GM10266 (cell line): Measurements from ENCODE around the gene CEP170.

ENCODE experiments used
- DNase-seq: peaks from one replicate; pipeline ENCODE4 v3.0.0; 2012; ENCODE audit errors: extremely low spot score
- CTCF ChIP-seq: IDR thresholded peaks from 2 replicates; pipeline ENCODE4 v1.5.1; 2012; ENCODE audit warnings: mild to moderate bottlenecking, low read depth; ENCODE audit not compliant: control insufficient read depth, insufficient read depth; ENCODE audit errors: missing control alignments

The CEP170 gene

DNA sequence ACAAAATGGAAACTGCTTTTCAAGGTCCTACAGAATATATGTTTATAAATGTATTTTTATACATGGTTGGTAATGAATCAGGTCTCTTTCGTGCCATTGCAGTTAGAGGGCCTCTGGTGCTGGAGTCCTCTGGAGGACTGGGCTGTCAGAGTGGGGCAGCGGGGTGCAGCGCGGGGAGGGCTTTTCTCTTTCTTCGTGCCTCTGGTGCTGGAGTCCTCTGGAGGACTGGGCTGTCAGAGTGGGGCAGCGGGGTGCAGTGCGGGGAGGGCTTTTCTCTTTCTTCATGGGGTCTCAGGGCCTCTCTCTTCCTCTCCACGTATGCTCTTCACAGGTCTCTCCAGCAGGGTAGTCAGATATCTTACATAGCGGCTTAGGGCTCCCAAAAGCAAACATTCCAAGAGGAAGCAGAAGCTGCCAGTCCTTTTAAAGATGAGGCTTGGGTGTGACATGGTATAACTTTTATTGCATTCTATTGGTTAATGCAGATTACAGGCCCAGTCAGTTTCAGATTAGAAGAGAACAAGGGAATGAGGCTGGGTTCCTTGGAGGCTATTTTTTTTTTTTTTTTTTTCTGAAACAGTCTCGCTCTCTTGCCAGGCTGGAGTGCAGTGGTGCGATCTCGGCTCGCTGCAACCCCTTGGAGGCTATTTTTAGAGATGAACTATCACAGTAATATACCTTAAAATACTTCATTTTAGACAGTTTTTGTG lies 13.8 kb upstream of the CEP170 start:
- TF ChIP-seq CTCF, result no peak
- DNase-seq, result no peak

GRCh38 chr1:243267914-243268653 lies 13.0 kb upstream of the CEP170 start:
- DNase-seq, result no peak
- no peak for TF ChIP-seq CTCF

- no peak for DNase-seq
- TF ChIP-seq CTCF, result no peak
These were observed 12.4 kb upstream of the CEP170 start for GRCh38 chr1:243267471-243267880.

DNA sequence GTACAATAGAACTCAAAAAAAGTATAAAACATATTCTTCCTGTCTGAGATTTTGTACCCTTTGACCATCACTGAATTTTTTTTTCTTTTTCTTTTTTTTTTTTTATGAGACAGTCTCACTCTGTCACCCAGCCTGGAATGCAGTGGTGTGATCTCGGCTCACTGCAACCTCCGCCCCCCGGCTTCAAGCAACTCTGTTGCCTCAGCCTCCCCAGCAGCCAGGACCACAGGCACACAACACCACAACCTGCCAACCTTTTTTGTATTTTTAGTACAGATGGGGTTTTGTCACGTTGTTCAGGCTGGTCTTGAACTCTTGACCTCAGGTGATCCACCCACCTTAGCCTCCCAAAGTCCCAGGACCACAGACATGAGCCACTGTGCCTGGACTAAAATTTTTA lies 11.2 kb upstream of the CEP170 start:
- no peak for DNase-seq
- no peak for TF ChIP-seq CTCF

DNA sequence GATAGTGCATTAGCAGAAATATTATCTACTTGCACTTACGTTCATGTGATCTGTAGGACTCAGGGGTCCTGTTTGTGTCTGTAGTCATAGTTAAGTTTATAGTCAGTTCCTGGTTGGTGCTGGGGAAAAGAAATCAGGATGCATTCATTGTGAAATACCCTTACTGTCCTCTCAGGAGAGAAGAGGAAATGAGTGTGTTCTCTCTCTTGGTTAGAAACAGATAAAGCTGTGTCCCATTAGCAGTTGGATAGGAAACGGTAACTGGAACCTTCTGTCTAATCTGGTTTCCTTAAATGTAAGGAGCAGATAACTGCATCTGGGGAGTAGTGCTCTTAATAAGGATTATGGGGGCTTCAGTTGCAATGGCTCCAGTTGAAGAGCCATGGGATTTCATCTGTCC lies 9.6 kb upstream of the CEP170 start:
- DNase-seq, result no peak
- no peak for TF ChIP-seq CTCF

GRCh38 chr1:243261390-243261789 lies 6.3 kb upstream of the CEP170 start:
- no peak for TF ChIP-seq CTCF
- no peak for DNase-seq
